Activated CD8-positive, alpha-beta T cell treated with anti-CD3 and anti-CD28 coated beads, Interleukin-2, amount 10 ng/mL, durations not matched to agents 7 days and 5 days (primary cell): Measurements from ENCODE around the gene IL1RL1. TPM values are rescaled to one million over a fixed set of nuclear protein-coding genes. Genes with fewer than 3 reads are reported as not detected.

Source experiments
- ATAC-seq: fragments of 150-1000 bp; cut with Tn5 transposase; one replicate; pipeline ENCODE4 v1.10.0; 2021; ENCODE audit warnings: moderate library complexity
- CTCF ChIA-PET: fragments of 350-600 bp; sonication (Branson Sonifier 250); formaldehyde crosslinking; loops from one replicate; lab custom pipeline; 2021; ENCODE audit warnings: antibody characterized with exemption; lab: Charles Lee
- POLR2A ChIA-PET: fragments of 350-600 bp; sonication (Branson Sonifier 250); formaldehyde crosslinking; loops from one replicate; lab custom pipeline; 2021; ENCODE audit warnings: antibody characterized with exemption; lab: Charles Lee
- DNase-seq: peaks from one replicate; pipeline ENCODE4 v3.0.0-alpha.2; 2020
- H3K27ac Mint-ChIP-seq: one replicate; pipeline ENCODE4 v1.8.0; 2021; ENCODE audit warnings: mild to moderate bottlenecking, mixed read lengths
- H3K27me3 Mint-ChIP-seq: one replicate; pipeline ENCODE4 v1.8.0; 2021; ENCODE audit warnings: low read depth, mixed read lengths
- H3K36me3 Mint-ChIP-seq: one replicate; pipeline ENCODE4 v1.8.0; 2021; ENCODE audit warnings: low read depth, mixed read lengths
- H3K4me1 Mint-ChIP-seq: one replicate; pipeline ENCODE4 v1.8.0; 2021; ENCODE audit warnings: low read depth, mixed read lengths
- H3K4me3 Mint-ChIP-seq: one replicate; pipeline ENCODE4 v1.8.0; 2021; ENCODE audit warnings: mild to moderate bottlenecking, mixed read lengths
- H3K9me3 Mint-ChIP-seq: one replicate; pipeline ENCODE4 v1.8.0; 2022; ENCODE audit warnings: mixed read lengths; ENCODE audit not compliant: insufficient read depth
- total RNA-seq, 2 experiments: library from RNA; stranded (reverse); gene quantifications; one replicate each; pipeline ENCODE4 v1.2.3, GENCODE V29; 2021

IL1RL1 gene
- total RNA-seq, 2 experiments from 2014 or later, result 0.13 to 0.21 TPM

DNA sequence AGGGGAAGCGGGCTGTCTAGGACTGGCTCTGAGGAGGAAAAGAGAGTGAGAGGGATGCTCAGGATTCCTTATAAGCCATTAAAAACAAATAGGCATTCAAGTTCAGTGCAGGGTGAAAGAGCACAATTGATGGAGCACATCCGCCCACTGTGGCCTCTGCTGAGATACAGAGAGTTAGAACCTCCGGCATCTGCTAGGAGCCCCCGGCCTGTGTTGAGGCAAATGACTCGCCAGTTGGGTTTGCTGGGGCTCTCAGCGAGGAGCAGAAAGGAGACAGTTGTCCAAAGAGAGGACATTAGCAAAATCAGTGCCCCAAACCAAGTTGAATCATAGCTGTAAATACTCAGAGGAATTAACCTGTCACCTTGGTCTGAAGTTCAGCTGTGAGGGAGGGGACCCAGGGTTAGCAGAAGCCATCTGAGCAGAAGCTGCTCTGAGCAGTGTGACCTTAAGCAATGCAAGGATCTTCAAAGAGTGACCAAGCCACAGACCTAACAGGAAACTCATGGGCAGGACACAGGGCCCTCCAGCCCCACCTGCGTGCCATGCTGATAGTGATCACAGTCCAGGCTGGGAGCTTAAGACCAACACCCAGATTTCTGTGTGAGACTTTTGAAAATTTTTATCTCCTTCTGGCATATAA, 88.3 kb downstream of the IL1RL1 start:
- H3K36me3 Mint-ChIP-seq, result peaks cover 27% of the 10 kb centered on the region
- POLR2A ChIA-PET, result no interaction called here
- no peak overlapping the region for H3K4me3 Mint-ChIP-seq
- H3K9me3 Mint-ChIP-seq, result no peaks in the 10 kb centered on the region
- H3K27ac Mint-ChIP-seq, result peak overlapping the region; percentile 47
- CTCF ChIA-PET, result interaction anchor here (0.9 to 1.1 kb wide), 4 partner anchors 12 to 44 kb away, joined by 3 read pairs; no protein-coding TSS in a partner anchor
- ATAC-seq (peak; percentile 47), DNase-seq (no peak)
- H3K4me1 Mint-ChIP-seq, result peaks cover 31% of the 10 kb centered on the region
- H3K27me3 Mint-ChIP-seq, result no peaks in the 10 kb centered on the region

DNA sequence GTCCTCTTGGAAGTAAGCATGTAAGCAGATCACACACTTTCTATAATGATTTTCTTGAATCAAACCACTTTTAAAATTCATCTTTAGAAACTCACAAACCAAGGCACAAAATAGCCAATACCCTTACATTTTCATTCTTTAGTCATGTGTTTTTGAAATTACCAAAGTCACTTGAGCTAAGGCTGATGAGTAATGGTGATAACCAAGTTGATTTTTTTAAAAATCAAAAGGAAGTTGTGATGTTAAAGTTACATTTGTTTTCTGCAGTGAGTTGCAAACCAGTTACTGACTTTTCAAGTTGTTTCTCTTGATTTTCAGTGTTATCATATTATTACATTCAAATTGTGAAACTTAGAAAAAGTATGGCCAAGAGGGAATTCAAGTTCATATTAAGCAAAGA, 90.1 kb downstream of the IL1RL1 start:
- peaks cover 31% of the 10 kb centered on the region for H3K4me1 Mint-ChIP-seq
- ATAC-seq, result no peak
- H3K4me3 Mint-ChIP-seq, result no peak overlapping the region
- peaks cover 24% of the 10 kb centered on the region for H3K36me3 Mint-ChIP-seq
- ChIA-PET CTCF (no interaction called here), POLR2A (no interaction called here)
- no peak for DNase-seq
- H3K9me3 Mint-ChIP-seq, result no peaks in the 10 kb centered on the region
- no peaks in the 10 kb centered on the region for H3K27me3 Mint-ChIP-seq
- H3K27ac Mint-ChIP-seq, result no peak overlapping the region

Other genes starting within 250 kb of the IL1RL1 start
- gene IL1R1, start 168.8 kb upstream of the IL1RL1 start, total RNA-seq, result not detected
- gene IL1RL2, start 124.5 kb upstream of the IL1RL1 start, total RNA-seq, result not detected
- gene IL18R1, start 44.2 kb downstream of the IL1RL1 start, total RNA-seq, result 10 to 100 TPM; 50.2 to 53.1 TPM
- 10 to 100 TPM; 22.7 to 25.2 TPM for gene IL18RAP, start 111.6 kb downstream of the IL1RL1 start, total RNA-seq
- gene SLC9A4, start 161.7 kb downstream of the IL1RL1 start, total RNA-seq, result under 1 TPM; 0.08 TPM